Measurements from ENCODE around the gene UGT2B17. TPM values are rescaled to one million over a fixed set of nuclear protein-coding genes. Genes with fewer than 3 reads are reported as not detected.

The UGT2B17 gene
- total and polyA plus RNA-seq, 2 of the 4 experiments (the other 2 are of a cell fraction) = not detected

GRCh38 chr4:68613752-68614151, 37.6 kb upstream of the UGT2B17 start:
- Histone ChIP-seq H3K9ac (ENCODE audit: low read depth, low read length) (no peak overlapping the region), H3K79me1 (ENCODE audit: low read depth in 1 of 2, low read length in 2 of 2) (no peaks in the 10 kb centered on the region), H3K27ac (ENCODE audit: insufficient read depth, low read length) (no peak overlapping the region), H2AK5ac (ENCODE audit: low read depth, low read length) (no peak overlapping the region), H4K20me1 (ENCODE audit: insufficient read depth, low read length) (no peaks in the 10 kb centered on the region), H2AK9ac (replicated peaks; ENCODE audit: low read depth, low read length, poor library complexity) (no peak overlapping the region), H3K4me3 (ENCODE audit: insufficient read depth, low read depth, low read length) (no peak overlapping the region), H2BK15ac (ENCODE audit: low read depth, low read length) (no peak overlapping the region), H3K23ac (ENCODE audit: low read depth, low read length) (no peak overlapping the region), H2BK120ac (ENCODE audit: low read depth, low read length) (no peak overlapping the region), H3K14ac (replicated peaks; ENCODE audit: low read depth, low read length) (no peak overlapping the region), H2BK20ac (ENCODE audit: low read depth, low read length) (no peak overlapping the region), H3K4me1 (ENCODE audit: control insufficient read depth, insufficient read depth, low read length) (no peaks in the 10 kb centered on the region), H3K36me3 (ENCODE audit: control insufficient read depth, insufficient read depth, low read length) (no peaks in the 10 kb centered on the region), H3K9me3 (ENCODE audit: control insufficient read depth, insufficient read depth, low read length) (no peaks in the 10 kb centered on the region), H4K91ac (ENCODE audit: insufficient read depth, low read depth, low read length) (no peak overlapping the region), H3K18ac (ENCODE audit: low read depth, low read length) (no peak overlapping the region), H2AFZ (replicated peaks; ENCODE audit: low read length, poor library complexity) (no peak overlapping the region), H4K5ac (ENCODE audit: low read depth, low read length) (no peak overlapping the region), H3K4me2 (ENCODE audit: low read depth, low read length) (no peak overlapping the region), H3K27me3 (ENCODE audit: control insufficient read depth, insufficient read depth, low read length) (no peaks in the 10 kb centered on the region), H2BK5ac (ENCODE audit: low read depth, low read length, poor library complexity, severe bottlenecking) (no peak overlapping the region), H4K8ac (ENCODE audit: low read depth in 2 of 2, low read length in 2 of 2) (no peak overlapping the region), H3K56ac (ENCODE audit: extremely low read depth, insufficient read depth, low read length) (no peak overlapping the region), H3K4ac (ENCODE audit: low read depth, low read length) (no peak overlapping the region), H3K9me1 (ENCODE audit: insufficient read depth, low read length) (no peaks in the 10 kb centered on the region)
- in situ Hi-C loops (cut with MboI; ENCODE audit: low sequenced_read_pairs) (no loop called here), intact Hi-C loops (cut with micrococcal nuclease) (no loop called here), dilution Hi-C loops (cut with HindIII; ENCODE audit: low sequenced_read_pairs, unreplicated experiment) (no loop called here)
- no TSS peak for BruUV-seq (replicated peaks)
- no peak for DNase-seq
- TF ChIP-seq MXI1 (IDR thresholded peaks at IDR 0.05; ENCODE audit: borderline replicate concordance, low read depth, low read length) = no peak
- TF ChIP-seq FOS (IDR thresholded peaks at IDR 0.05; ENCODE audit: low read depth, low read length) = no peak
- TF ChIP-seq CEBPB (IDR thresholded peaks at IDR 0.05; ENCODE audit: low read depth, low read length) = no peak
- TF ChIP-seq CHD1 (IDR thresholded peaks at IDR 0.05; ENCODE audit: low read depth, low read length) = no peak
- TF ChIP-seq ELK1 (IDR thresholded peaks at IDR 0.05; ENCODE audit: borderline replicate concordance, low read depth, low read length) = no peak
- no peak for TF ChIP-seq NFE2L2 (IDR thresholded peaks at IDR 0.05; ENCODE audit: low read depth, low read length)
- TF ChIP-seq RFX5 (IDR thresholded peaks at IDR 0.05; ENCODE audit: low read depth, low read length) = no peak
- TF ChIP-seq RAD21 (IDR thresholded peaks at IDR 0.05; ENCODE audit: low read length) = no peak
- TF ChIP-seq POLR2A (IDR thresholded peaks at IDR 0.05; ENCODE audit: low read depth, low read length) = no peak
- TF ChIP-seq RCOR1 (IDR thresholded peaks at IDR 0.05; ENCODE audit: insufficient replicate concordance, low read length) = no peak
- no peak for TF ChIP-seq MAFK (IDR thresholded peaks at IDR 0.05; ENCODE audit: low read depth, low read length)
- TF ChIP-seq, protein P1, sequence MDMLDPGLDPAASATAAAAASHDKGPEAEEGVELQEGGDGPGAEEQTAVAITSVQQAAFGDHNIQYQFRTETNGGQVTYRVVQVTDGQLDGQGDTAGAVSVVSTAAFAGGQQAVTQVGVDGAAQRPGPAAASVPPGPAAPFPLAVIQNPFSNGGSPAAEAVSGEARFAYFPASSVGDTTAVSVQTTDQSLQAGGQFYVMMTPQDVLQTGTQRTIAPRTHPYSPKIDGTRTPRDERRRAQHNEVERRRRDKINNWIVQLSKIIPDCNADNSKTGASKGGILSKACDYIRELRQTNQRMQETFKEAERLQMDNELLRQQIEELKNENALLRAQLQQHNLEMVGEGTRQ (IDR thresholded peaks at IDR 0.05; ENCODE audit: low read depth, low read length) = no peak
- no peak for ATAC-seq (ENCODE audit: low read depth)
- POLR2A ChIA-PET (ENCODE audit: unreplicated experiment) = no interaction called here
- no CpG with 5 or more reads among the region's 1 CpG for WGBS, 2 experiments (ENCODE audit: extremely low coverage in 2 of 2, insufficient read length in 1 of 2)
- CTCF ChIA-PET = no interaction called here
